Neutrophil (primary cell): ENCODE results near the gene M1AP.

Source experiments
- H3K27ac ChIP-seq: fragments of 200-600 bp; sonication (generic); 2 replicates; pipeline ENCODE4 v1.5.1; 2016; ENCODE audit warnings: mild to moderate bottlenecking, moderate library complexity
- H3K27me3 ChIP-seq: fragments of 200-600 bp; sonication (generic); 2 replicates; pipeline ENCODE4 v1.6.0; 2016; ENCODE audit warnings: mild to moderate bottlenecking
- H3K36me3 ChIP-seq: fragments of 200-600 bp; sonication (generic); 2 replicates; pipeline ENCODE4 v1.5.1; 2017
- H3K4me1 ChIP-seq, 2 experiments: fragments of 200-600 bp in 1 of 2; sonication (generic) in 1 of 2; 1 replicate in 1 of 2; 2 replicates in 1 of 2; pipeline versions ENCODE4 v1.5.1 to v1.6.1; 2013 to 2016; ENCODE audit warnings: low read depth in 1 of 2, low read length in 1 of 2, mild to moderate bottlenecking in 1 of 2, moderate library complexity in 1 of 2; ENCODE audit not compliant: control insufficient read depth in 1 of 2, insufficient read depth in 1 of 2
- H3K4me3 ChIP-seq, 2 experiments: fragments of 200-600 bp in 1 of 2; sonication (generic) in 1 of 2; 1 replicate in 1 of 2; 2 replicates in 1 of 2; pipeline ENCODE4 v1.5.1; 2013 to 2016; ENCODE audit warnings: low read depth in 1 of 2, low read length in 1 of 2, mild to moderate bottlenecking in 1 of 2, moderate library complexity in 1 of 2
- H3K9me3 ChIP-seq: fragments of 200-600 bp; sonication (generic); 2 replicates; pipeline ENCODE4 v1.5.1; 2016
- TF ChIP-seq, protein P1 (sequence below): fragments of 200-600 bp; sonication (generic); IDR thresholded peaks from 2 replicates; pipeline ENCODE4 v1.5.1; 2016; ENCODE audit warnings: antibody characterized with exemption

M1AP gene

DNA sequence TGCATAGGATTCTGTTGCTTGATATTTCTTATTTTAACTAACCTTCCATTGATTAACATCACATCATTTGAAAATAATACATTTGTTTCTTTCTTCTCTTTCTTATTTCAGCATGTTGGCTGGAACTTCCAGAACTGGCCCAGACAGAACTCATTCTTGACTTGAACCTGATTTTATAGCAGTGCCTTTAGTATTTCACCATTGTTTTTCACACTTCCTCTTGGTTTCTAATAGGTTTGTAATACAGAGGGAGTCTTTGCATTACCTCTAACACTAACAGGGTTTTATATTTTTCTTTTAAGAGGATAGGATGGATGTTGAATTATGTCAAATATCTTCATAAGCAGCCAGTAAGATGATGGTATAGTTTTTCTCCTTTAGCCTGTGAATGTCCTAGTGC lies 45.1 kb upstream of the M1AP start:
- peaks cover 18 to 22% of the 10 kb centered on the region in 2 experiments for H3K4me1 ChIP-seq
- TF ChIP-seq, protein P1, sequence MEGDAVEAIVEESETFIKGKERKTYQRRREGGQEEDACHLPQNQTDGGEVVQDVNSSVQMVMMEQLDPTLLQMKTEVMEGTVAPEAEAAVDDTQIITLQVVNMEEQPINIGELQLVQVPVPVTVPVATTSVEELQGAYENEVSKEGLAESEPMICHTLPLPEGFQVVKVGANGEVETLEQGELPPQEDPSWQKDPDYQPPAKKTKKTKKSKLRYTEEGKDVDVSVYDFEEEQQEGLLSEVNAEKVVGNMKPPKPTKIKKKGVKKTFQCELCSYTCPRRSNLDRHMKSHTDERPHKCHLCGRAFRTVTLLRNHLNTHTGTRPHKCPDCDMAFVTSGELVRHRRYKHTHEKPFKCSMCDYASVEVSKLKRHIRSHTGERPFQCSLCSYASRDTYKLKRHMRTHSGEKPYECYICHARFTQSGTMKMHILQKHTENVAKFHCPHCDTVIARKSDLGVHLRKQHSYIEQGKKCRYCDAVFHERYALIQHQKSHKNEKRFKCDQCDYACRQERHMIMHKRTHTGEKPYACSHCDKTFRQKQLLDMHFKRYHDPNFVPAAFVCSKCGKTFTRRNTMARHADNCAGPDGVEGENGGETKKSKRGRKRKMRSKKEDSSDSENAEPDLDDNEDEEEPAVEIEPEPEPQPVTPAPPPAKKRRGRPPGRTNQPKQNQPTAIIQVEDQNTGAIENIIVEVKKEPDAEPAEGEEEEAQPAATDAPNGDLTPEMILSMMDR = no peak
- H3K9me3 ChIP-seq = no peaks in the 10 kb centered on the region
- H3K4me3 ChIP-seq = no peak overlapping the region
- H3K27ac ChIP-seq = peak overlapping the region; percentile 3
- H3K36me3 ChIP-seq = no peaks in the 10 kb centered on the region
- H3K27me3 ChIP-seq = peaks cover 15% of the 10 kb centered on the region

DNA sequence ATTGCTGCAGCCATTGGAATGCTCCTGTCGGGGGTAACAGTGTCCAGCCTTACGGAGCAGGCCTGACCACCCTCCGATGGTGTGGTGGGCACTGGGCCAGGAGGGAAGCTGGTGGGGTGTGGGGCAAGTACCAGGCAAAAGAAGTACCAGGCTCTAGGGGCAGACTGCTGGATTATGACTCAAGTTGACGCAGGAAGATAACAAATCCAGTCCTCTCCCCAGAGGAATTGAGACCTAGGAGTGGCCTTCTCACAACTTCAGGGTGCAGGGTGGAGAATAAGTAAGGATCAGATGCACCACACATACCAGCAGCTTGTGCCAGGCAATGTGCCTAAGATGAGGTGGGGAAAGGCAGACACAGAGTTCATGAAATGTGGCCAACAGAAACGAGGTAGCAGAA lies 43.8 kb upstream of the M1AP start:
- H3K4me1 ChIP-seq = peaks cover 18 to 22% of the 10 kb centered on the region in 2 experiments
- no peak overlapping the region for H3K4me3 ChIP-seq
- H3K9me3 ChIP-seq = no peaks in the 10 kb centered on the region
- peaks cover 15% of the 10 kb centered on the region for H3K27me3 ChIP-seq
- H3K27ac ChIP-seq = no peak overlapping the region
- TF ChIP-seq, protein P1 = no peak
- no peaks in the 10 kb centered on the region for H3K36me3 ChIP-seq

DNA sequence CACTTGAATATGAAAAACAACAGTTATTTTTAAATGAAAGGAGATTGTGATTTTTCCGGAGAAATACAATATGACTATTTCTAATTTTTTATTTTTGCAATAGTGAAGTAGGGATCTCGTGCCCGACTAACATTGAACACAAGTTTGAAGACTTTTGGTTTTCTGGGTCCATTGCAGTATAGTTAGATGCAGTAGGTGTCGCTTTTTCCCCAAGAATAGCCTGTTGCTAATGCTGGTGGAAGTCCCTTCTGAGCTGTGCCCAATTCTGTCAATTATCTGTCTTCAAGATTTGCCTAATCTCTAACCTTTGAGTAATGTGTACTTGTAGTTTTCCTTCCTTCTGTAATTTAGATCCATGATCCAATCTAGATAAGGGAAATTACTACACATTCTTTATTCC lies 42.4 kb upstream of the M1AP start:
- Histone ChIP-seq H3K27ac (no peak overlapping the region), H3K4me3 (no peak overlapping the region), H3K27me3 (peaks cover 15% of the 10 kb centered on the region), H3K4me1 (peaks cover 18 to 22% of the 10 kb centered on the region in 2 experiments), H3K36me3 (no peaks in the 10 kb centered on the region), H3K9me3 (no peaks in the 10 kb centered on the region)
- TF ChIP-seq, protein P1 = peak; percentile 25

DNA sequence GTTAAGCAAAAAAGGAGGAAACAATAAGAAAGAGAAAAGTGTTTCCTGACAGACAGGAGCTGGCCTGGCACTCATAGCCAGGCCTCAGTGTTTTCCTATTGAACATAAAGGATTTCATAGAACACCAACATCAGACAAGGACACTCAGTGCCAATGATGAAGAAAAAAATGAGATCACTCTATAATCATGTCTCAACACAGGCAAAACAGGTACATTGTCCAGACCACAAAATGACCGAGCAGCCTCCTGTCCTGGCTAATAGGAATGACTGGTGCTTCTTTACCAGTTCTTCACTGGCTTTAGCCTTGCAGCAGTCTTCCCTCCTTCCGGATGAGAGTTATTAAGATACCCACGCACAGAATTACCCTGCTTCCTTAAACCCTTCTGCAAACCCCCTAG lies 41.5 kb upstream of the M1AP start:
- TF ChIP-seq, protein P1 = no peak
- H3K4me3 ChIP-seq = no peak overlapping the region
- H3K36me3 ChIP-seq = no peaks in the 10 kb centered on the region
- H3K9me3 ChIP-seq = no peaks in the 10 kb centered on the region
- peaks cover 17 to 21% of the 10 kb centered on the region in 2 experiments for H3K4me1 ChIP-seq
- H3K27me3 ChIP-seq = peaks cover 15% of the 10 kb centered on the region
- no peak overlapping the region for H3K27ac ChIP-seq

DNA sequence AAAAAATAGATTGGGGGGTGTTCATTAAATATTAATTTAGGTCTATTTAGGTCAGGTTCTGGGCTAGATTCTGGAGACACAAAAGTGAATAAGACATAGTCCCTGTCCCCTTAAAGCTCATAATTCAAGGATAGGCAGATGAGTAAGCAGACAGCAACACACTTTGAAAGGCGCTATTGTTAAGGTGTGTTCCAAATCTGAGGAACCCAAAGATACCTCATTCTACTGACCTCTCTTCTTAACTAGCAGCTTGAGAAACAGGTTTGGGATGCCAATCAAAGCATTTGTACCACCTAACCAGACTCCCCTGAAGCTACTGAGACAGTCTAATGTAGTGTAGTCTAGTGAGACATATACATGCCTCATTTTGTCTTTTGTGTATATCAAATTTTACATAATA lies 40.8 kb upstream of the M1AP start:
- peaks cover 10 to 13% of the 10 kb centered on the region in 2 experiments for H3K4me1 ChIP-seq
- TF ChIP-seq, protein P1 = no peak

DNA sequence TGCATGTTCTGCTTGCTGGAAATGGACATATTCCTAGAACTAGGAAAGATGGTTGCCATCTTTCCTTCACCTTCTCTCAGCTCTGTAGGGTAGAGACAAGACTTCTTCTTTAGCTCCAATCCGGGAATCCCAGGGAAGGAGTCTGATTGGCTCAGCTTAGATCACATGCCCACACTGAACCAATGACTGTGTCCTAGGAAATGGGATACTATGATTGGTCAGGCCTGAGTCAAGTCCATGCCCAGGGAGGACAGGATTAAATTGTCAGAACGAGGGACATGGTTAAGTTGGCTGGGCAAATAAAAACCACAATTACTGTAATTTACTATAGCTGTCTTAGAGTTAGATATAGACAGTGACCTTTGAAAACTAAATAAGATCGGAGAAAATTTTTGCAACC lies 37.3 kb upstream of the M1AP start:
- Histone ChIP-seq H3K4me3 (no peak overlapping the region), H3K27ac (no peak overlapping the region), H3K36me3 (no peaks in the 10 kb centered on the region), H3K4me1 (no peaks in the 10 kb centered on the region), H3K27me3 (peaks cover 13% of the 10 kb centered on the region), H3K9me3 (no peaks in the 10 kb centered on the region)
- TF ChIP-seq, protein P1 = no peak

More for the DNA sequence above, 40.8 kb upstream of the M1AP start:
- Histone ChIP-seq H3K27ac (no peak overlapping the region), H3K36me3 (no peaks in the 10 kb centered on the region), H3K4me3 (no peak overlapping the region), H3K27me3 (peaks cover 15% of the 10 kb centered on the region), H3K9me3 (no peaks in the 10 kb centered on the region)
